SK-N-SH (cell line): ENCODE measurements around the gene CETN2.

Experiments used
- CTCF ChIP-seq: fragments of 200-600 bp; sonication (generic); IDR thresholded peaks from 2 replicates; pipeline ENCODE4 v1.6.1; 2017; ENCODE audit warnings: antibody characterized with exemption, mild to moderate bottlenecking, moderate library complexity
- ELF1 ChIP-seq: IDR thresholded peaks from 2 replicates; pipeline ENCODE4 v1.4.0; 2012
- EZH2phosphoT487 ChIP-seq: fragments of 200-600 bp; sonication (generic); IDR thresholded peaks from 2 replicates; pipeline ENCODE4 v1.6.1; 2017; ENCODE audit warnings: low read depth, mixed run types, mild to moderate bottlenecking, antibody characterized with exemption, moderate library complexity, borderline replicate concordance
- MAX ChIP-seq: IDR thresholded peaks from 2 replicates; pipeline ENCODE4 v1.4.0; 2012; ENCODE audit warnings: low read depth
- POLR2AphosphoS5 ChIP-seq: IDR thresholded peaks from 2 replicates; pipeline ENCODE4 v1.6.1; 2012; ENCODE audit warnings: low read depth, low read length
- RAD21 ChIP-seq: IDR thresholded peaks from 2 replicates; pipeline ENCODE4 v1.6.1; 2012; ENCODE audit warnings: mild to moderate bottlenecking, low read length
- REST ChIP-seq: IDR thresholded peaks from 2 replicates; pipeline ENCODE4 v1.6.1; 2012; ENCODE audit warnings: mild to moderate bottlenecking, low read depth, low read length, moderate library complexity
- TAF1 ChIP-seq: IDR thresholded peaks from 2 replicates; pipeline ENCODE4 v1.6.1; 2012; ENCODE audit warnings: low read depth, mild to moderate bottlenecking, low read length, moderate library complexity, borderline replicate concordance
- TEAD4 ChIP-seq: IDR thresholded peaks from 2 replicates; pipeline ENCODE4 v1.4.0; 2012; ENCODE audit warnings: mild to moderate bottlenecking, borderline replicate concordance; ENCODE audit not compliant: insufficient read depth

- no peak for TF ChIP-seq REST
- TF ChIP-seq CTCF: no peak
- TF ChIP-seq ELF1: no peak
- TF ChIP-seq POLR2AphosphoS5: no peak
- TF ChIP-seq TEAD4: no peak
- TF ChIP-seq EZH2phosphoT487: no peak
- TF ChIP-seq MAX: no peak
- TF ChIP-seq RAD21: no peak
- no peak for TF ChIP-seq TAF1
These were observed 48.6 kb upstream of the CETN2 start for GRCh38 chrX:152878976-152879755.
